Lung (tissue), 12 donors: ENCODE results near the gene EFNA5. TPM values are rescaled to one million over a fixed set of nuclear protein-coding genes. Genes with fewer than 3 reads are reported as not detected.

Experiments used
- ATAC-seq: fragments of 200-7000 bp; cut with Tn5 transposase; one replicate; pipeline ENCODE4 v1.9.1; 2020; ENCODE audit warnings: moderate number of reproducible peaks; ENCODE audit not compliant: insufficient read depth, low FRiP score
- DNase-seq, 3 donors: peaks; one replicate each; pipeline ENCODE4 v3.0.0-alpha.2; 2013 to 2017
- H3K27ac ChIP-seq, 2 donors: one replicate each; pipeline ENCODE4 v1.5.1; 2013; ENCODE audit warnings: mild to moderate bottlenecking in 2 of 2, moderate library complexity in 2 of 2, control low read depth in 1 of 2, inconsistent platforms in 1 of 2, low read depth in 1 of 2, low read length in 1 of 2
- H3K27me3 ChIP-seq, 3 donors: one replicate each; pipeline ENCODE4 v1.5.1; 2013; ENCODE audit warnings: low read length in 2 of 3; ENCODE audit not compliant: control insufficient read depth in 3 of 3, insufficient read depth in 3 of 3
- H3K36me3 ChIP-seq, 4 donors: one replicate each; pipeline ENCODE4 v1.5.1; 2013; ENCODE audit warnings: low read length in 4 of 4, mild to moderate bottlenecking in 1 of 4, moderate library complexity in 1 of 4; ENCODE audit not compliant: control insufficient read depth in 4 of 4, insufficient read depth in 4 of 4
- H3K4me1 ChIP-seq, 5 donors: one replicate each; pipeline ENCODE4 v1.5.1; 2013; ENCODE audit warnings: low read length in 5 of 5, mild to moderate bottlenecking in 2 of 5, moderate library complexity in 1 of 5; ENCODE audit not compliant: control insufficient read depth in 5 of 5, insufficient read depth in 5 of 5
- H3K4me3 ChIP-seq: one replicate; pipeline ENCODE4 v1.5.1; 2013; ENCODE audit warnings: mild to moderate bottlenecking, control low read depth, moderate library complexity
- H3K9ac ChIP-seq, 2 donors: one replicate each; pipeline ENCODE4 v1.5.1; 2013; ENCODE audit warnings: low read length in 2 of 2, control low read depth in 1 of 2; ENCODE audit not compliant: insufficient read depth in 1 of 2
- H3K9me3 ChIP-seq, 4 donors: one replicate each; pipeline ENCODE4 v1.5.1; 2013; ENCODE audit warnings: low read length in 3 of 4, mild to moderate bottlenecking in 1 of 4, moderate library complexity in 1 of 4; ENCODE audit not compliant: control insufficient read depth in 4 of 4, insufficient read depth in 3 of 4
- CTCF ChIP-seq: IDR thresholded peaks from 2 replicates; pipeline ENCODE4 v1.5.1; 2012; ENCODE audit warnings: mild to moderate bottlenecking; ENCODE audit errors: control extremely low read depth, extremely low read depth
- WGBS, 2 donors: extraction: QIAGEN DNeasy Blood & Tissue Kit; methylation state at CpG; one replicate each; pipeline ENCODE4 v1.1.7; 2013; 5-methylcytosine and 5-hydroxymethylcytosine counted together
- polyA plus RNA-seq, 2 donors: library from polyadenylated mRNA; stranded (reverse); fragments of 200-250 nt; gene quantifications; one replicate each; pipeline ENCODE4 v1.2.1, GENCODE V29; 2013
- total RNA-seq, 2 donors: library from RNA; depleted of rRNA in 1 of 2; stranded (reverse); fragments of >200 nt in 1 of 2; gene quantifications; one replicate each; pipeline ENCODE4 v1.2.1, GENCODE V29; 2014 to 2021
- donor health status: control.
- donor health status: control.
- donor health status: Bipolar disorder and iron deficiency.
- donor health status: healthy.
- donor health status: DM: yes; HTN: yes; CAD: no.

The EFNA5 gene
- total and polyA plus RNA-seq, 4 donors, result 2.1 to 18.4 (median 7.8) TPM

GRCh38 chr5:107513337-107514085, 157.2 kb downstream of the EFNA5 start:
- no peaks in the 10 kb centered on the region for H3K36me3 ChIP-seq
- TF ChIP-seq CTCF, result no peak
- H3K4me3 ChIP-seq, result no peak overlapping the region
- H3K4me1 ChIP-seq, result peaks cover 0 to 17% (median 0%) of the 10 kb centered on the region in 5 donors
- ATAC-seq (no peak), DNase-seq (no peak)
- 59 to 68% methylated on average over 10 of the region's 10 CpGs for WGBS, 2 donors
- H3K27ac ChIP-seq, result no peak overlapping the region
- no peaks in the 10 kb centered on the region for H3K9me3 ChIP-seq
- H3K9ac ChIP-seq, result no peak overlapping the region
- H3K27me3 ChIP-seq, result no peaks in the 10 kb centered on the region

- no peak overlapping the region for H3K9ac ChIP-seq
- H3K4me1 ChIP-seq, result peaks cover 0 to 17% (median 0%) of the 10 kb centered on the region in 5 donors
- no peak overlapping the region for H3K4me3 ChIP-seq
- no peaks in the 10 kb centered on the region for H3K27me3 ChIP-seq
- H3K9me3 ChIP-seq, result no peaks in the 10 kb centered on the region
- H3K36me3 ChIP-seq, result no peaks in the 10 kb centered on the region
- no peak for TF ChIP-seq CTCF
- H3K27ac ChIP-seq, result no peak overlapping the region
- no peak for DNase-seq
- ATAC-seq, result no peak
- 92 to 93% methylated on average over 3 of the region's 3 CpGs for WGBS, 2 donors
These were observed 158.7 kb downstream of the EFNA5 start for GRCh38 chr5:107512029-107512428.

- DNase-seq (no peak), ATAC-seq (no peak)
- Histone ChIP-seq H3K9me3 (no peaks in the 10 kb centered on the region), H3K4me3 (no peak overlapping the region), H3K9ac (no peak overlapping the region), H3K36me3 (no peaks in the 10 kb centered on the region), H3K27me3 (no peaks in the 10 kb centered on the region), H3K27ac (no peak overlapping the region), H3K4me1 (peaks cover 0 to 17% (median 0%) of the 10 kb centered on the region in 5 donors)
- TF ChIP-seq CTCF, result no peak
- WGBS, 2 donors, result 88 to 96% methylated on average over 3 of the region's 3 CpGs
These were observed 160.6 kb downstream of the EFNA5 start for GRCh38 chr5:107510125-107510524.
